ENCODE measurements around the gene RPS2.

The RPS2 gene

GRCh38 chr16:1981398-1981836, 16.8 kb upstream of the RPS2 start, which contains the start of gene NOXO1:
Gene NOXO1, minus strand, starts transcription at chr16:1981469. Its CDS starts 290 bp downstream, at chr16:1981179.
- no peak for DNase-seq (ENCODE audit: low read depth)

GRCh38 chr16:1980770-1981087, 16.1 kb upstream of the RPS2 start:
- DNase-seq (ENCODE audit: low read depth): no peak

- DNase-seq (ENCODE audit: low read depth): no peak
These were observed 15.6 kb upstream of the RPS2 start for GRCh38 chr16:1980030-1980769.

- DNase-seq (ENCODE audit: low read depth): no peak
These were observed 14.8 kb upstream of the RPS2 start for GRCh38 chr16:1979271-1980029.

- no peak for DNase-seq (ENCODE audit: low read depth)
These were observed 14.0 kb upstream of the RPS2 start for GRCh38 chr16:1978476-1979120.

- no peak for DNase-seq (ENCODE audit: low read depth)
These were observed 13.2 kb upstream of the RPS2 start for GRCh38 chr16:1977875-1978268.

GRCh38 chr16:1976951-1977874, 12.6 kb upstream of the RPS2 start:
- no peak for DNase-seq (ENCODE audit: low read depth)

GRCh38 chr16:1976216-1976520, 11.5 kb upstream of the RPS2 start:
- DNase-seq (ENCODE audit: low read depth): no peak

- DNase-seq (ENCODE audit: low read depth): no peak
These were observed 11.0 kb upstream of the RPS2 start for GRCh38 chr16:1975432-1976215.

GRCh38 chr16:1974157-1975070, 9.8 kb upstream of the RPS2 start:
- no peak for DNase-seq (ENCODE audit: low read depth)

GRCh38 chr16:1973461-1974156, 9.0 kb upstream of the RPS2 start:
- no peak for DNase-seq (ENCODE audit: low read depth)

- DNase-seq (ENCODE audit: low read depth): no peak
These were observed 7.9 kb upstream of the RPS2 start for GRCh38 chr16:1972490-1972877.

GRCh38 chr16:1971796-1972489, 7.3 kb upstream of the RPS2 start, which contains the start of gene TBL3:
Gene TBL3, plus strand, starts transcription at chr16:1972053. Its CDS starts 112 bp downstream, at chr16:1972165.
- peak; percentile 99 for DNase-seq (ENCODE audit: low read depth)

GRCh38 chr16:1968146-1968953, 3.7 kb upstream of the RPS2 start:
- DNase-seq (ENCODE audit: low read depth): no peak

- no peak for DNase-seq (ENCODE audit: low read depth)
These were observed 1.8 kb upstream of the RPS2 start, which contains the start of gene RNF151 for GRCh38 chr16:1966460-1966859. Gene RNF151, plus strand, starts transcription at chr16:1966856. Its CDS starts 26 bp downstream, at chr16:1966882.

GRCh38 chr16:1965396-1966001, 873 bp upstream of the RPS2 start:
- DNase-seq (ENCODE audit: low read depth): no peak

- peak; percentile 44 for DNase-seq (ENCODE audit: low read depth)
These were observed 670 bp downstream of the RPS2 start for GRCh38 chr16:1963806-1964505.
